GM18508 (cell line): Measurements from ENCODE around the gene ZSCAN26.
"Not testable (repeated sequence)": the region's sequence is repeated elsewhere in the genome, so short reads cannot be mapped to it uniquely, and the experiment has no call there.

Experiments
- ATAC-seq: cut with Tn5 transposase; IDR thresholded peaks from one replicate; pipeline ENCODE4 v1.9.1; 2021; ENCODE audit warnings: moderate number of reproducible peaks; ENCODE audit not compliant: insufficient read depth, unreplicated experiment

The ZSCAN26 gene

DNA sequence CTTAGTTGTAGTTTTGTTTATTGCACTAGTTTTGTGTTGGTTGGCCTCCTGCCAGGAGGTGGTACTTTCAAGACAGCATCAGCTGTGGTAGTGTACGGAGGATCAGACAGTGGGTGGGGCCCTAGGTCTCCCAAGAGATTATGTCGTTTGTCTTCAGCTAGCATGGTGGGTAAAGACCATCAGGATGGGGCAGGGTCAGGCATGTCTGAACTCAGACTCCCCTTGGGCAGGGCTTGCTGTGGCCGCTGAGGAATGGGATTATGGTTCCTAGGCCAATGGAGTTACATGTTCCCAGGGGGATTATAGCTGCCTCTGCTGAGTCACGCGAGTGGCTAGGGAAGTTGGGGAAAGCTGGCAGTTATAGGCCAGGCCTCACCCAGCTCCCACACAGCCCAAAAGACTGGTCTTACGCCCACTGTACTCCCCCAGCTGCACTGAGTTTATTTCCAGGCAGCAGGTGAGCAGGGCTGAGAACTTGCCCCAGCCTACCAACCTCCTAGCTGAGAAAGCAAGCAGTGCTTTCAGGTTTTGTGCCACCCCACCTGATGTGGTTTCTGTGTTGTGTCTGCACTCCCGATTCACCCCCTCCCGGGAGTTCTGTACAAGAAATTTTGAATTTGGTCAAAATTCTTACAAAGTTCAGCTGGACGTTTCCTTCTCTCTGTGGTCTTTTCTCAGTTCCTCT, 44.3 kb downstream of the ZSCAN26 start:
- no peak for ATAC-seq

DNA sequence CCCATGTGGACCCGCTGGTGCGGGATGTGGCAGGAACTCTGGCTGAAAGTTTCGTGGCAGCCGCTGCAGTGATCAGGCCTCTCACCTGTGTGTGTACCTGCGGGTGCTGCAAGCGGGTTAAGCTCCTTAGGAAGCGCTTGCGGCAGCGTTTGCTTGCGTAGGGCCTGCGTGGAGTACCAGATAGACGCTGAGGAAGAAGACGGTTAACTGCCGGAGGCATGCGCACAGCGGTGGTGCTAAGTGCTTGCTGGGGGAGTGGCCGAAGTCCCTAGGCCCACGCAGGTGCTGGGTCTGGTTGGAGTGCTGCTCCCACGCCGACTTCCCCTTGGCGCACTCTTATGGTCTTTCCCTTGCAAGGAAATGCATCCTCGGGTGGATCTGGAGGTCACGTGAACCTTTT, 46.0 kb downstream of the ZSCAN26 start:
- ATAC-seq: no peak

DNA sequence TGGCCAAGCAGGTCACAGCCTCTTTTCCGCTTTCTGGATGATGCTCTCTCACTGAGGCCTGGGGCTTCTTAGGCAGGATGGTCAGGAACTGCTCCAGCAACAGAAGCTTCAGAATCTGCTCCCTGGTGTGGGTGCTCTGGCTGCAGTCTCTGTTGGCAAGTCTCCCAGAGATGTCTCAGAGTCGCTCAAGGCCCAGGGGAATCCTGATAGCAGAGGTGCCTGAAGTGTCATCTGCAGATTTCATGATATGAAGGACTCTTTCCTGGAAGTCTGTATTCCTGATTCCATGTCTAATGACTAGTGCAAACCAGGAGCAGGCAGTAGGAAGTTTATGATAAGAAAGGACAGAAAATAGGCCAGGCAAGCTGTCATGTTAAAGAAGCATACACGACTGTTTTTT, 48.7 kb downstream of the ZSCAN26 start:
- ATAC-seq: no peak

DNA sequence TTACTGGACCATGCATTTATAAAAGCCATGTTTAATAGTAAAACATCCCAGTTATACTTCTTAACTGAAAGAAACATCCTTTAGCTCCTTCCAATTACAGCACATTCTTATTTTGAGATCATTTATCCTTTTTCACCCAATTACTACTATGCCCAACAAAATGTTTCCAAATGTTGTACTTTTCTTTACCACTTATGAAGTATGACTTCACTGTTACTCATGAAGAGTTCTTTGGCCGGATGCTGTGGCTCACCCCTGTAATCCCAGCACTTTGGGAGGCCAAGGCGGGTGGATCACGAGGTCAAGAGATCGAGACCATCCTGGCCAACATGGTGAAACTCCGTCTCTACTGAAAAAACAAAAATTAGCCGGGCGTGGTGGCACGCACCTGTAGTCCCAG, 50.9 kb downstream of the ZSCAN26 start:
- not testable (repeated sequence) for ATAC-seq

DNA sequence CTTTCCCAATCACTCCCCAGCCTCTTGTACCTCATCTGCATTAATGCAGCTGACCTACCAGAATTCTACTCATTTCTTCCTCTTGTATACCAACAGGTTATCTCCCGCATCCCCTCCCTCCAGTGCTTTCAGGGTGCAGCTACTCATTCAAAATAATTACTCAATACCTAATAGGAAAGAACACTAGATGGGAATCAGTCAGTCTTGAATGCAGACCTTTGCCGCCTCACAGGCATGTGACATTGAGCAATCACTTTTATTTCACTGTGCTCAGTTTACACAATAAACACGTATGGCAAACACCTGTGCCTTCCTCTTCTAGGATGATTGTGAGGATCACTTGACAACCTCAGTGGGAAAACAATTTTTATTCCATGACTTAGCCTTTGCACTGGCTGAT, 55.7 kb downstream of the ZSCAN26 start:
- no peak for ATAC-seq

DNA sequence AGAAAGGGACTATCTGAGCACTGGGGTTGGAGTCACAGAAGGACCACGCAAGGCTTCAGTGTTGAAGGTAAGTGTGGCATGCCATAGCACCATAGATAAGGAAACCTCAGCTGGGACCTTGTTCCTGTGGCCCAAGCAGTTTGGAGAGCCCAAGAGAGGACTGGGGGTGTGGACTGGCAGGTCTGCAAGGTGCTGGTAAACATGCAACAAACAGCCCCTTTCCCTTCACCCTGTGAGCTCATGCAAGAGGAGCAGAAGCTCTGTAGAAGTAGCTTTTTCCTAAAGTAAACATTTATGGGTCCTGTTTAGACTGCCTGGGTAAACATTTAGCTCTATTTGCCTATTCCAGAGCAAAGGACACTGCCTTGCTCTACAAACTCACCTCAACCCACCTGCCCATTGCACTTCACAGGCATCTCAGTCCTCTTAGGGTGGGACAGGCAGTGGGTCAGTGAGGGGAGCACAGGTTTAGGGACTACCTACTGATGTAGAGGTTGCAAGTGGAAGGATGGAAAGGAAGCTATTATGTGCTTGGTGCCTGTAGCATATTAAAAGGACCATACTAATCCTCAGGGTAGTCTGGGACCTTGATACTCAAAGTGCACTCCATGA, 57.0 kb downstream of the ZSCAN26 start:
- ATAC-seq: no peak

DNA sequence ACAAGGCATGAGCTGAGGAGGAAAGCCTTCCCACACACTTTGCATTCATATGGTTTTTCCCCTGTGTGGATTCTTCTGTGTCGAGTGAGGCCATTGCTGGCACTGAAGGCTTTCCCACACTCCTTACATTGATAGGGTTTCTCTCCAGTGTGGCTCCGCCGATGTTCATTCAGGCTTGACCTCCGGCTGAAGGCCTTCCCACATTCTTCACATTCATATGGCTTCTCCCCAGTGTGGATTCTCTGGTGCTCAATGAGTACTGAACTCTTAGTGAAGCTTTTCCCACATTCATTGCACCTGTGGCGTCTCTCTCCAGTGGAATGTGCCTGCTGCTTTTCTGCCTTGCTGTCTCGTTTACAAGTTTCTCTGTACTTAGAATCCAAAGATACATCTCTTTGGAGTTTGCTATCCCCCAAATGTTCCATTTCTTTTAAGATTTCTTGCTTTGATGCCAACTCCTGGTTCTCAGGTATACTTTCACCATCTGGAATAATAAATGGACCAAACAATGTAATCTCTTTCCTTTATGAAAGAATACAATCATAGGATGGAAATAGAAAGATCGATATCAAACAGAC, 59.5 kb downstream of the ZSCAN26 start:
- no peak for ATAC-seq
